Measurements from ENCODE around the gene TMEM43.

DNA sequence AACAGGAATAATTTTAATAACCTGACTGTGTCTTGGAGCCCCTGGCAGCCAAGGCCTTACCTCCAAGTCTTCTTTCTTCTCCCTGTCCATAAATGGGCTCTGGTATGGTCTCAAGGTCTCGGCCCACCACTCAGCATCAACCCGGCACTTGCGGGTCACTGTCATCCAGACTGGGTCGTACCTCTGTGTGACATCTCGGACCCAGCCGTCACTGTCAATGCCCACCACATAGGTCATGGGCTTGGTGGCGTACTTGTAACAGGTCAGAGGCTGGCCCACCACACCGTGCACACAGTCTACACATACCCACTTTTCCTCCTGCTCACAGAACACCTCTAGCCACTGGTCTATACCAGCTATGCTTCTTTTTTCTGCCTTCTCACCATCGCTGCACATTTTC lies 33.1 kb downstream of the TMEM43 start:
- no peak for TF ChIP-seq STAT1 (conservative IDR thresholded peaks at IDR 0.05)
- no peak for TF ChIP-seq EZH2 (IDR thresholded peaks at IDR 0.05; ENCODE audit: borderline replicate concordance, control insufficient read depth, low read depth, low read length)
- no peak for TF ChIP-seq RELA (IDR thresholded peaks at IDR 0.05; ENCODE audit: borderline replicate concordance, partially characterized antibody)
- no peak for TF ChIP-seq TCF12 (IDR thresholded peaks at IDR 0.05; ENCODE audit: low read depth, low read length)
- no peak for TF ChIP-seq USF2 (IDR thresholded peaks at IDR 0.05; ENCODE audit: borderline replicate concordance, low read depth, low read length)
- TF ChIP-seq ZNF274 (IDR thresholded peaks at IDR 0.05; ENCODE audit: insufficient read depth, insufficient read length) = no peak
- TF ChIP-seq ZBED1 (IDR thresholded peaks at IDR 0.05; ENCODE audit: borderline replicate concordance) = no peak
- no peak for TF ChIP-seq POLR2A (IDR thresholded peaks at IDR 0.05; ENCODE audit: low read depth, low read length)
- TF ChIP-seq POLR2AphosphoS5 (IDR thresholded peaks at IDR 0.05; ENCODE audit: low read length) = no peak
- no peak for TF ChIP-seq ATF7 (IDR thresholded peaks at IDR 0.05; ENCODE audit: low read depth)
